ENCODE results near the gene AMFR.

The AMFR gene

DNA sequence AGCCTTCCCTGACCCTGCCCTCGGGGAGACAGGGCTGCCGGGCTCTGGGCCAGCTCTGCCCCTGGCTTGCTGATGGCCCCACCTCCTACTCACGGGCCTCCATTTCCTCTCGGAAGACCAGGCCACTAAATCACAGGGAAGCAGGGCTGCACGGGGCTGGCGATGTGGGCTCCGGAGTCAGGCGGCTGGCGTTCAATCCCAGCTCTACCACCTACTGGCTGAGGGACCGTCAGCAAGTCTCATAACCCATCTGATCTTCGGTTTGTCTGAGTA is 113.4 kb downstream of the AMFR start:
- TF ChIP-seq, protein P1, sequence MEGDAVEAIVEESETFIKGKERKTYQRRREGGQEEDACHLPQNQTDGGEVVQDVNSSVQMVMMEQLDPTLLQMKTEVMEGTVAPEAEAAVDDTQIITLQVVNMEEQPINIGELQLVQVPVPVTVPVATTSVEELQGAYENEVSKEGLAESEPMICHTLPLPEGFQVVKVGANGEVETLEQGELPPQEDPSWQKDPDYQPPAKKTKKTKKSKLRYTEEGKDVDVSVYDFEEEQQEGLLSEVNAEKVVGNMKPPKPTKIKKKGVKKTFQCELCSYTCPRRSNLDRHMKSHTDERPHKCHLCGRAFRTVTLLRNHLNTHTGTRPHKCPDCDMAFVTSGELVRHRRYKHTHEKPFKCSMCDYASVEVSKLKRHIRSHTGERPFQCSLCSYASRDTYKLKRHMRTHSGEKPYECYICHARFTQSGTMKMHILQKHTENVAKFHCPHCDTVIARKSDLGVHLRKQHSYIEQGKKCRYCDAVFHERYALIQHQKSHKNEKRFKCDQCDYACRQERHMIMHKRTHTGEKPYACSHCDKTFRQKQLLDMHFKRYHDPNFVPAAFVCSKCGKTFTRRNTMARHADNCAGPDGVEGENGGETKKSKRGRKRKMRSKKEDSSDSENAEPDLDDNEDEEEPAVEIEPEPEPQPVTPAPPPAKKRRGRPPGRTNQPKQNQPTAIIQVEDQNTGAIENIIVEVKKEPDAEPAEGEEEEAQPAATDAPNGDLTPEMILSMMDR (IDR thresholded peaks at IDR 0.05; ENCODE audit: low read depth, low read length): no peak
- no peaks in the 10 kb centered on the region for H3K36me3 ChIP-seq
- DNase-seq: no peak
- H3K9me3 ChIP-seq (ENCODE audit: severe bottlenecking): no peaks in the 10 kb centered on the region
- H3K4me3 ChIP-seq (ENCODE audit: low read depth, low read length): no peak overlapping the region
- no peaks in the 10 kb centered on the region for H3K27me3 ChIP-seq (ENCODE audit: insufficient read depth, low read depth, severe bottlenecking)
- no peak overlapping the region for H3K27ac ChIP-seq
